T-helper 1 cell (primary cell): ENCODE data around the gene SLC25A11.

Source experiments
- DNase-seq, 5 donors: peaks; one replicate each; pipeline ENCODE4 v3.0.0-alpha.2; 2012 to 2020

The SLC25A11 gene

DNA sequence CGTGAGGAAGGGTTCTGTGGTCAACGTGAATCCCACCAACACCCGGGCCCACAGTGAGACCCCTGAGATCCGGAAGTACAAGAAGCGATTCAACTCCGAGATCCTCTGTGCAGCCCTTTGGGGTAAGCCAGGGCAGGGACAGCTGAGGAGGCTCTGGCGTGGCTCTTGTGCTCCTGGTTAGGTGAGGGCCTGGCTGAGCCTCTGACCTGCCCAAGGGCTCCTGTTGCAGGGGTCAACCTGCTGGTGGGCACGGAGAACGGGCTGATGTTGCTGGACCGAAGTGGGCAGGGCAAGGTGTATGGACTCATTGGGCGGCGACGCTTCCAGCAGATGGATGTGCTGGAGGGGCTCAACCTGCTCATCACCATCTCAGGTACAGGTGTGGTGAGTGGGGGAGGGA, 44.7 kb downstream of the SLC25A11 start:
- no peak for DNase-seq

- DNase-seq: no peak
Observed at GRCh38 chr17:4893721-4894560, 45.9 kb downstream of the SLC25A11 start.

DNA sequence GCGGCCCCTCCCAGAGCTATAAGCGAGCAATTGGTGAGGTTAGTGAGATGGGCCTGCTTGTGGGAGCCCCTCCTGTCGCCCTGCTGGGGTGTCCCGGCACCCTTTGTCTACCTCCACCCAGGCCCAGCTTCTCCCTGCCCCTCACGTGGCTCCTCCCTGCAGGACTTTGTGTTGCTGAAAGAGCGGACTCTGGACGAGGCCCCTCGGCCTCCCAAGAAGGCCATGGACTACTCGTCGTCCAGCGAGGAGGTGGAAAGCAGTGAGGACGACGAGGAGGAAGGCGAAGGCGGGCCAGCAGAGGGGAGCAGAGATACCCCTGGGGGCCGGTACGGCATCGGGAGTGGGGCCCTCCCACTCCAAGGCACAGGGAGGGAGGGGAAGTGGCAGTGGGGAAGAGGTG, 46.6 kb downstream of the SLC25A11 start:
- DNase-seq: no peak

DNA sequence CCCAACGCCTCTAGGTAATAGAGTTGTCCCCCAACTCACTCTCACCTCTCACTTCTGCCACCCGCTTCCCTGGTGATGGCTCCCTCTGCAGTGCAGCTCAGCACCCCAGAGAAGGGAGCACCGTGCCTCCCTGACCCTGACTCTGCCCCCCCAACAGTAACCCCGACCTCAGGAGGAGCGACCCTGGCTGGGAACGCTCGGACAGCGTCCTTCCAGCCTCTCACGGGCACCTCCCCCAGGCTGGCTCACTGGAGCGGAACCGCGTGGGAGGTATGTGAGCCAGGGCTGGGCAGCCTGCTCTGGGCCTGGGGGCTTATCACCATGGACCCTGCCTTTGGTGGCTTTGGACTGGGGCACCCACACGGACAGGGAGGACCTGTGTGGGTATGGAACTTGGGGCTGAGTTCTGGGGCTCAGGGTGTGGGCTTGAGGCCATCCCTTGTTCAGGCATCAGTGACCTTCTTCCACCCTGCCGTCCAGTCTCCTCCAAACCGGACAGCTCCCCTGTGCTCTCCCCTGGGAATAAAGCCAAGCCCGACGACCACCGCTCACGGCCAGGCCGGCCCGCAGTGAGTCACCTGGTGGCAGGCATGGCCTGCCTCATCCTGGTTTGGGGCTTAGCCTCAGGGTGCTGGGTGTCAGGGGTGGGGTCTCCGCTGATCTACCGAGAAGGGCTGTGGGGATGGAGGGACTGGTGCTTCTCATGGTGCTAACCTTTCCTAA, 47.2 kb downstream of the SLC25A11 start:
- no peak for DNase-seq

- no peak for DNase-seq
Observed at GRCh38 chr17:4891411-4892410, 48.1 kb downstream of the SLC25A11 start.

- DNase-seq: no peak
Observed at GRCh38 chr17:4887581-4887980, 52.3 kb downstream of the SLC25A11 start.
